Tibial artery (tissue), 4 donors: ENCODE results near the gene THBS2.

ENCODE experiments used
- DNase-seq, 2 donors: peaks; one replicate each; pipeline ENCODE4 v3.0.0-alpha.2; 2019
- H3K27ac ChIP-seq, 2 donors: fragments of 200-600 bp; sonication (generic) in 1 of 2; 1 replicate in 1 of 2; 2 replicates in 1 of 2; pipeline ENCODE4 v1.5.1; 2018 to 2019; ENCODE audit warnings: mild to moderate bottlenecking in 1 of 2
- H3K27me3 ChIP-seq, 2 donors: fragments of 200-600 bp; sonication (generic) in 1 of 2; one replicate each; pipeline versions ENCODE4 v1.5.1 to v1.6.0; 2016 to 2019
- H3K36me3 ChIP-seq, 3 donors: fragments of 200-600 bp; sonication (generic) in 2 of 3; one replicate each; pipeline ENCODE4 v1.5.1; 2016 to 2019; ENCODE audit warnings: mild to moderate bottlenecking in 2 of 3
- H3K4me1 ChIP-seq, 4 donors: fragments of 200-600 bp; sonication (generic) in 2 of 4; 1 replicate in 3 of 4; 2 replicates in 1 of 4; pipeline ENCODE4 v1.5.1; 2016 to 2019
- H3K4me3 ChIP-seq, 2 donors: fragments of 200-600 bp; sonication (generic) in 1 of 2; 1 replicate in 1 of 2; 2 replicates in 1 of 2; pipeline ENCODE4 v1.5.1; 2018 to 2019; ENCODE audit warnings: mild to moderate bottlenecking in 2 of 2
- H3K9me3 ChIP-seq, 3 donors: fragments of 200-600 bp; sonication (generic) in 1 of 3; one replicate each; pipeline ENCODE4 v1.5.1; 2016 to 2019
- CTCF ChIP-seq, 2 experiments: fragments of 200-600 bp in 1 of 2; fragments of 450-650 bp in 1 of 2; IDR thresholded peaks; one replicate each; pipeline ENCODE4 v1.5.1; 2017 to 2019; ENCODE audit warnings: antibody characterized with exemption in 2 of 2, mild to moderate bottlenecking in 1 of 2, moderate library complexity in 1 of 2
- intact Hi-C: fragments of 100-400 bp; cut with DNase I; formaldehyde crosslinking; loops from one replicate; pipeline ENCODE4 v1.15.0; 2023; ENCODE audit warnings: low total_unique reads

THBS2 gene

GRCh38 chr6:169213814-169214520 is 39.7 kb downstream of the THBS2 start:
- H3K27me3 ChIP-seq: no peaks in the 10 kb centered on the region
- H3K27ac ChIP-seq: peak overlapping the region; percentile 92 to 97
- H3K4me1 ChIP-seq: peaks cover 0 to 34% (median 26%) of the 10 kb centered on the region in 4 donors
- peaks cover 9 to 22% (median 18%) of the 10 kb centered on the region in 3 donors for H3K36me3 ChIP-seq
- no peak overlapping the region for H3K4me3 ChIP-seq
- H3K9me3 ChIP-seq: no peaks in the 10 kb centered on the region
- peak in 1 of 2 donors; percentile 74 for DNase-seq
- intact Hi-C loops: no loop called here
- TF ChIP-seq CTCF (IDR thresholded peaks at IDR 0.05): no peak

- H3K27me3 ChIP-seq: no peaks in the 10 kb centered on the region
- no peaks in the 10 kb centered on the region for H3K9me3 ChIP-seq
- TF ChIP-seq CTCF (IDR thresholded peaks at IDR 0.05): peak; percentile 45 to 58
- H3K4me3 ChIP-seq: peak overlapping the region; percentile 40
- DNase-seq: peak; percentile 89 to 97
- H3K36me3 ChIP-seq: peaks cover 4 to 14% (median 10%) of the 10 kb centered on the region in 3 donors
- intact Hi-C loops: no loop called here
- peaks cover 0 to 34% (median 26%) of the 10 kb centered on the region in 4 donors for H3K4me1 ChIP-seq
- H3K27ac ChIP-seq: peak overlapping the region; percentile 92 to 97
Measured at GRCh38 chr6:169212897-169213813, 40.5 kb downstream of the THBS2 start.

GRCh38 chr6:169212436-169212835 is 41.2 kb downstream of the THBS2 start:
- peak overlapping the region; percentile 92 to 97 for H3K27ac ChIP-seq
- no peak for DNase-seq
- no peaks in the 10 kb centered on the region for H3K9me3 ChIP-seq
- intact Hi-C loops: no loop called here
- peak overlapping the region; percentile 40 for H3K4me3 ChIP-seq
- no peaks in the 10 kb centered on the region for H3K27me3 ChIP-seq
- no peak for TF ChIP-seq CTCF (IDR thresholded peaks at IDR 0.05)
- peaks cover 0 to 34% (median 26%) of the 10 kb centered on the region in 4 donors for H3K4me1 ChIP-seq
- peaks cover 3 to 12% (median 5%) of the 10 kb centered on the region in 3 donors for H3K36me3 ChIP-seq

- DNase-seq: no peak
- H3K9me3 ChIP-seq: no peaks in the 10 kb centered on the region
- TF ChIP-seq CTCF (IDR thresholded peaks at IDR 0.05): no peak
- no peak overlapping the region for H3K27ac ChIP-seq
- H3K4me1 ChIP-seq: peaks cover 0 to 34% (median 26%) of the 10 kb centered on the region in 4 donors
- intact Hi-C loops: no loop called here
- H3K27me3 ChIP-seq: no peaks in the 10 kb centered on the region
- H3K36me3 ChIP-seq: peaks cover 0 to 7% (median 3%) of the 10 kb centered on the region in 3 donors
- H3K4me3 ChIP-seq: no peak overlapping the region
Measured at GRCh38 chr6:169211881-169212280, 41.8 kb downstream of the THBS2 start.

GRCh38 chr6:169210611-169211010 is 43.0 kb downstream of the THBS2 start:
- Histone ChIP-seq H3K4me1 (peaks cover 0 to 32% (median 24%) of the 10 kb centered on the region in 4 donors), H3K27me3 (no peaks in the 10 kb centered on the region), H3K4me3 (no peak overlapping the region), H3K27ac (no peak overlapping the region), H3K9me3 (no peaks in the 10 kb centered on the region), H3K36me3 (no peaks in the 10 kb centered on the region)
- intact Hi-C loops: no loop called here
- no peak for TF ChIP-seq CTCF (IDR thresholded peaks at IDR 0.05)
- no peak for DNase-seq
